Dedifferentiated amniotic fluid mesenchymal stem cell (primary cell): ENCODE measurements around the gene GPX2.
A peak's percentile ranks its signal among the peaks of the same experiment; 100 is the strongest.
"Not testable (repeated sequence)": the region's sequence is repeated elsewhere in the genome, so short reads cannot be mapped to it uniquely, and the experiment has no call there.

Source experiments
- DNase-seq: peaks from one replicate; pipeline ENCODE4 v3.0.0-alpha.2; 2016; ENCODE audit errors: extremely low spot score

The GPX2 gene

GRCh38 chr14:64914237-64915028 is 28.1 kb downstream of the GPX2 start, which contains the start of gene CHURC1:
Gene CHURC1, plus strand, starts transcription at chr14:64914455. Its CDS starts 41 bp downstream, at chr14:64914496.
- DNase-seq: peak; percentile 100

GRCh38 chr14:64913477-64913876 is 29.1 kb downstream of the GPX2 start:
- not testable (repeated sequence) for DNase-seq

- DNase-seq: no peak
Measured at GRCh38 chr14:64912261-64912660, 30.3 kb downstream of the GPX2 start.

- DNase-seq: peak; percentile 58
Measured at GRCh38 chr14:64910847-64911495, 31.6 kb downstream of the GPX2 start.

- no peak for DNase-seq
Measured at GRCh38 chr14:64906022-64906421, 36.5 kb downstream of the GPX2 start.

GRCh38 chr14:64899958-64900357 is 42.6 kb downstream of the GPX2 start:
- no peak for DNase-seq

- peak; percentile 74 for DNase-seq
Measured at GRCh38 chr14:64891839-64892375, 50.6 kb downstream of the GPX2 start.

GRCh38 chr14:64891173-64891838 is 51.2 kb downstream of the GPX2 start:
- DNase-seq: no peak

GRCh38 chr14:64889352-64889751 is 53.2 kb downstream of the GPX2 start:
- DNase-seq: no peak
